B cell (primary cell): Measurements from ENCODE around the gene PRICKLE2. TPM values are rescaled to one million over a fixed set of nuclear protein-coding genes. Genes with fewer than 3 reads are reported as not detected.

ENCODE experiments used
- ATAC-seq: fragments of 200-7000 bp; cut with Tn5 transposase; one replicate; pipeline ENCODE4 v1.10.0; 2021; ENCODE audit warnings: low read depth, mild to moderate bottlenecking, moderate number of reproducible peaks, moderate library complexity
- CTCF ChIA-PET: fragments of 350-600 bp; sonication (Branson Sonifier 250); formaldehyde crosslinking; loops from one replicate; lab custom pipeline; 2021; ENCODE audit warnings: antibody characterized with exemption, inconsistent platforms; lab: Charles Lee
- POLR2A ChIA-PET: fragments of 350-600 bp; sonication (Branson Sonifier 250); formaldehyde crosslinking; loops from one replicate; lab custom pipeline; 2021; ENCODE audit warnings: antibody characterized with exemption; lab: Charles Lee
- DNase-seq: peaks from one replicate; pipeline ENCODE4 v3.0.0; 2013
- H2AFZ ChIP-seq: 2 replicates; pipeline ENCODE4 v1.6.1; 2012; ENCODE audit warnings: mild to moderate bottlenecking, low read depth, low read length; ENCODE audit not compliant: insufficient read depth, poor library complexity, severe bottlenecking
- H3K27ac ChIP-seq, 2 donors: 1 replicate in 1 of 2; 2 replicates in 1 of 2; pipeline ENCODE4 v1.5.1; 2012 to 2013; ENCODE audit warnings: low read length in 2 of 2, mild to moderate bottlenecking in 2 of 2, moderate library complexity in 1 of 2
- H3K27me3 ChIP-seq, 4 experiments: fragments of 200-600 bp in 1 of 4; sonication (generic) in 1 of 4; replicated peaks in 1 of 4; 1 replicate in 2 of 4; 2 replicates in 2 of 4; pipeline versions ENCODE4 v1.6.1 to v1.7.0; 2013 to 2016; ENCODE audit warnings: low read length in 3 of 4, mild to moderate bottlenecking in 2 of 4, mixed read lengths in 1 of 4, moderate library complexity in 1 of 4; ENCODE audit not compliant: insufficient read depth in 4 of 4, control insufficient read depth in 3 of 4; ENCODE audit errors: control extremely low read depth in 1 of 4
- H3K36me3 ChIP-seq, 2 experiments: replicated peaks in 1 of 2; 1 replicate in 1 of 2; 2 replicates in 1 of 2; pipeline versions ENCODE4 v1.6.1 to v1.7.1; 2013; ENCODE audit warnings: low read length in 1 of 2; ENCODE audit not compliant: insufficient read depth in 2 of 2, control insufficient read depth in 1 of 2; ENCODE audit errors: control extremely low read depth in 1 of 2, extremely low read depth in 1 of 2
- H3K4me1 ChIP-seq, 2 donors: fragments of 200-600 bp in 1 of 2; sonication (generic) in 1 of 2; 1 replicate in 1 of 2; 2 replicates in 1 of 2; pipeline versions ENCODE4 v1.5.1 to v1.6.1; 2013 to 2017; ENCODE audit warnings: low read length in 2 of 2; ENCODE audit not compliant: control insufficient read depth in 2 of 2, insufficient read depth in 2 of 2
- H3K4me2 ChIP-seq: replicated peaks from 2 replicates; pipeline ENCODE3; 2012; ENCODE audit warnings: mild to moderate bottlenecking, low read depth, low read length; ENCODE audit not compliant: poor library complexity, severe bottlenecking
- H3K4me3 ChIP-seq, 5 experiments: fragments of 200-600 bp in 1 of 5; sonication (generic) in 1 of 5; 1 replicate in 3 of 5; 2 replicates in 2 of 5; pipeline versions ENCODE4 v1.5.1 to v1.7.0; 2011 to 2016; ENCODE audit warnings: low read length in 4 of 5, mild to moderate bottlenecking in 4 of 5, low read depth in 2 of 5, control low read depth in 1 of 5, moderate library complexity in 1 of 5; ENCODE audit not compliant: insufficient read depth in 1 of 5; ENCODE audit errors: control extremely low read depth in 1 of 5, extremely low read depth in 1 of 5
- H3K79me2 ChIP-seq: fragments of 200-600 bp; sonication (generic); one replicate; pipeline ENCODE4 v1.6.0; 2016; ENCODE audit warnings: low read length; ENCODE audit not compliant: control insufficient read depth, insufficient read depth
- H3K9ac ChIP-seq: fragments of 200-600 bp; sonication (generic); 2 replicates; pipeline ENCODE4 v1.6.1; 2017; ENCODE audit warnings: mild to moderate bottlenecking, low read length, moderate library complexity
- H3K9me3 ChIP-seq, 3 donors: one replicate each; pipeline versions ENCODE4 v1.6.1 to v1.7.1; 2013; ENCODE audit warnings: low read length in 2 of 3; ENCODE audit not compliant: control insufficient read depth in 2 of 3, insufficient read depth in 1 of 3; ENCODE audit errors: control extremely low read depth in 1 of 3
- H4K20me1 ChIP-seq: 2 replicates; pipeline ENCODE4 v1.6.0; 2012; ENCODE audit warnings: mild to moderate bottlenecking, low read length; ENCODE audit not compliant: insufficient read depth, control insufficient read depth, poor library complexity, severe bottlenecking
- H3K27ac Mint-ChIP-seq: one replicate; pipeline ENCODE4 v1.8.0; 2021; ENCODE audit warnings: mixed read lengths
- H3K27me3 Mint-ChIP-seq: one replicate; pipeline ENCODE4 v1.8.0; 2021; ENCODE audit warnings: mixed read lengths
- H3K4me1 Mint-ChIP-seq: one replicate; pipeline ENCODE4 v1.8.0; 2021; ENCODE audit warnings: mixed read lengths
- H3K4me3 Mint-ChIP-seq: one replicate; pipeline ENCODE4 v1.8.0; 2021; ENCODE audit warnings: mixed read lengths
- H3K9me3 Mint-ChIP-seq: one replicate; pipeline ENCODE4 v1.8.0; 2022; ENCODE audit warnings: mixed read lengths; ENCODE audit not compliant: insufficient read depth
- EZH2 ChIP-seq: IDR thresholded peaks from 2 replicates; pipeline ENCODE4 v1.6.1; 2012; ENCODE audit warnings: borderline replicate concordance, low read depth, mild to moderate bottlenecking, moderate library complexity, low read length; ENCODE audit not compliant: insufficient read depth, poor library complexity, severe bottlenecking
- WGBS: methylation state at CpG from one replicate; pipeline ENCODE4 v1.1.5; 2013; ENCODE audit warnings: missing lambda C conversion rate; ENCODE audit not compliant: insufficient coverage; 5-methylcytosine and 5-hydroxymethylcytosine counted together
- intact Hi-C: fragments of 100-400 bp; cut with micrococcal nuclease; formaldehyde crosslinking; loops from one replicate; pipeline ENCODE4 v1.10.0; 2022
- polyA plus RNA-seq: library from polyadenylated mRNA; depleted of rRNA; stranded (reverse); fragments of >200 nt; gene quantifications from 2 replicates; pipeline ENCODE4 v1.2.3, GENCODE V29; 2012
- total RNA-seq, 2 donors: library from RNA; stranded (reverse); fragments of 120-200 nt in 1 of 2; gene quantifications; 1 replicate in 1 of 2; 2 replicates in 1 of 2; pipeline versions ENCODE4 v1.2.3 to v1.2.4, GENCODE V29; 2013 to 2022
- TF ChIP-seq, protein P1 (sequence below): fragments of 200-600 bp; IDR thresholded peaks from one replicate; pipeline ENCODE4 v1.8.0; 2022; ENCODE audit warnings: antibody characterized with exemption, mild to moderate bottlenecking

Gene PRICKLE2
- total and polyA plus RNA-seq, 2 donors (not counting 1 experiment from before 2014, with no cell fraction given), result 0.30 to 1.4 TPM

DNA sequence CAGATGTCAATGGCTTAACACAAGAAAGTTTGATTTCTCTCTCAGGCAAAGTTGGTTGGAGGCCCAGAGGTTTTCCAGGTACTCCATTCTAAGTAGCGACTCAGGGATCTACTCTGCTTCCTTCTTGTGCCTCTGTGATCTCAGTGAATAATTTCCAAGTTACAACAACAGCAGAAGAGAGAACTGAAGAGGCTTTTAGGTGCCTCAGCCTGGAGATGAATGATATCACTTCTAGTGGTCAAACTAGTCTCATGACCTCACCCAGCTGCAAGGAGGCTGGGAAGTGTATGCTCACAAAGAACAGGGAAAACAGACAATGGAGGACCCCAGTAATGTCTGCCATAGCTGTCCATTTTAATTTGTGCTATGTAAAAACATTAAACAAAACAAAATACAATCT is 4.6 kb upstream of the PRICKLE2 start:
- 88% methylated on average over 1 of the region's 1 CpG for WGBS
- H3K9me3 Mint-ChIP-seq, result no peaks in the 10 kb centered on the region
- peaks cover 7% of the 10 kb centered on the region for H3K4me1 Mint-ChIP-seq

DNA sequence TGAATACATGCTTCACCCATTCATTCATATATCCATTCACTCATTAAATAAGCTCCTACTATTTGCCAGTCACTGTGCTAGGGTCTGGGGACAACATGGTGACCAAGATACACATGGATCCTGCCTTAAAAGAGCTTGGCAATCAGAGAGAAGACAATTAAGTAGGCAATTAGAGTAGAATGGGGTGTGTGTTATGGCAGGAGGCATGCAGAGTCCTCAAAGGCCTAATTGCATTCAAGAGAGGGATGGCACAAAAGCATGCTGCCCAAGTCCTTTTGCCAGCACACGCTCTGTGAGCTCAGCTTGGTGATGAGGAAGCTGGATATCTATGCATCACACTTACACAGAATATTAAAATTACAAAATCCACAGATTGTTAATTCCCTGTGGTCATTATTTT is 2.8 kb upstream of the PRICKLE2 start:
- H2AFZ ChIP-seq, result no peak overlapping the region
- ATAC-seq (no peak), DNase-seq (no peak)
- no peaks in the 10 kb centered on the region for H3K27me3 ChIP-seq
- H3K4me2 ChIP-seq, result no peak overlapping the region
- H3K79me2 ChIP-seq, result no peaks in the 10 kb centered on the region
- H4K20me1 ChIP-seq, result no peaks in the 10 kb centered on the region
- peaks cover 9% of the 10 kb centered on the region for H3K4me1 Mint-ChIP-seq
- WGBS, result no CpG with 5 or more reads among the region's 1 CpG
- H3K9me3 Mint-ChIP-seq, result no peaks in the 10 kb centered on the region
- H3K27me3 Mint-ChIP-seq, result peaks cover 2% of the 10 kb centered on the region
- ChIA-PET CTCF (no interaction called here), POLR2A (no interaction called here)
- no peak overlapping the region for H3K27ac ChIP-seq
- H3K9me3 ChIP-seq, result no peaks in the 10 kb centered on the region
- intact Hi-C loops, result no loop called here
- H3K4me3 Mint-ChIP-seq, result no peak overlapping the region
- H3K4me1 ChIP-seq, result peaks cover 0 to 15% of the 10 kb centered on the region in 2 donors
- H3K9ac ChIP-seq, result no peak overlapping the region
- TF ChIP-seq, protein P1, sequence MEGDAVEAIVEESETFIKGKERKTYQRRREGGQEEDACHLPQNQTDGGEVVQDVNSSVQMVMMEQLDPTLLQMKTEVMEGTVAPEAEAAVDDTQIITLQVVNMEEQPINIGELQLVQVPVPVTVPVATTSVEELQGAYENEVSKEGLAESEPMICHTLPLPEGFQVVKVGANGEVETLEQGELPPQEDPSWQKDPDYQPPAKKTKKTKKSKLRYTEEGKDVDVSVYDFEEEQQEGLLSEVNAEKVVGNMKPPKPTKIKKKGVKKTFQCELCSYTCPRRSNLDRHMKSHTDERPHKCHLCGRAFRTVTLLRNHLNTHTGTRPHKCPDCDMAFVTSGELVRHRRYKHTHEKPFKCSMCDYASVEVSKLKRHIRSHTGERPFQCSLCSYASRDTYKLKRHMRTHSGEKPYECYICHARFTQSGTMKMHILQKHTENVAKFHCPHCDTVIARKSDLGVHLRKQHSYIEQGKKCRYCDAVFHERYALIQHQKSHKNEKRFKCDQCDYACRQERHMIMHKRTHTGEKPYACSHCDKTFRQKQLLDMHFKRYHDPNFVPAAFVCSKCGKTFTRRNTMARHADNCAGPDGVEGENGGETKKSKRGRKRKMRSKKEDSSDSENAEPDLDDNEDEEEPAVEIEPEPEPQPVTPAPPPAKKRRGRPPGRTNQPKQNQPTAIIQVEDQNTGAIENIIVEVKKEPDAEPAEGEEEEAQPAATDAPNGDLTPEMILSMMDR, result no peak
- no peak for TF ChIP-seq EZH2
- H3K4me3 ChIP-seq, result no peak overlapping the region
- H3K27ac Mint-ChIP-seq, result no peak overlapping the region
- no peaks in the 10 kb centered on the region for H3K36me3 ChIP-seq

More for the DNA sequence above, 4.6 kb upstream of the PRICKLE2 start:
- Mint-ChIP-seq H3K4me3 (no peak overlapping the region), H3K27me3 (peaks cover 2% of the 10 kb centered on the region), H3K27ac (no peak overlapping the region)
- Histone ChIP-seq H3K4me2 (no peak overlapping the region), H3K27ac (no peak overlapping the region), H3K79me2 (no peaks in the 10 kb centered on the region), H3K27me3 (no peaks in the 10 kb centered on the region), H2AFZ (no peak overlapping the region), H3K4me3 (no peak overlapping the region), H3K9ac (no peak overlapping the region), H3K36me3 (no peaks in the 10 kb centered on the region), H4K20me1 (no peaks in the 10 kb centered on the region), H3K4me1 (peaks cover 0 to 5% of the 10 kb centered on the region in 2 donors), H3K9me3 (no peaks in the 10 kb centered on the region)
- intact Hi-C loops, result no loop called here
- TF ChIP-seq EZH2, result no peak
- TF ChIP-seq, protein P1, result no peak
- ATAC-seq, result no peak
- POLR2A ChIA-PET, result no interaction called here
- CTCF ChIA-PET, result no interaction called here
- DNase-seq, result no peak
